Measurements from ENCODE around the gene COL9A1.
"Not testable (repeated sequence)": the region's sequence is repeated elsewhere in the genome, so short reads cannot be mapped to it uniquely, and the experiment has no call there.

Gene COL9A1

DNA sequence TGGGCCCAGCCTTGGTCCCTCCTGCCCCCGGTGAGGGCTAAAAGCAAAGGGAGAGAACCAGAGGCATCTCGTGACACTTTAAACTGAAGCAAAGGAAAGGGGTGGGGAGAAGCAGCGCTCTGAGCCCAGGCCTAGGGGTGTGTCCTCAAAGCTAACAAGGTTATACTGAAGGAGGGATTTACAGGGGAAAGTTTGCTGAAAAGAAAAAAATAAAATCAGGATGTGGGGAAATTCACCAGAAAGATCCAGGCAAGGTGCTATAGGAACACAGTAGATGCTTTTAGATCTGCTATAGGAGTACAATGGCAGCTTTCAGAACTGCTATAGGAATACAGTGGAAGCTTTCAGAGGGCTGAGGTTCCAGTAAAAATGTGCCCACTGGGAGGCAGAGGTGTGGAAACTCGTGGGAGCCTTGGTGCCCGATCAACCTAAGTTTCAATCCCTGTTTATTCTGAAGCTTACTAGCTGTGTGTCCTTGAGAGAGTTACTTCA is at the start of gene COL9A1:
Gene COL9A1, minus strand, starts transcription at position 51 of the 492 bp plus-strand sequence. CDS start 160 bp downstream, outside the sequence.
- no peak for DNase-seq

DNA sequence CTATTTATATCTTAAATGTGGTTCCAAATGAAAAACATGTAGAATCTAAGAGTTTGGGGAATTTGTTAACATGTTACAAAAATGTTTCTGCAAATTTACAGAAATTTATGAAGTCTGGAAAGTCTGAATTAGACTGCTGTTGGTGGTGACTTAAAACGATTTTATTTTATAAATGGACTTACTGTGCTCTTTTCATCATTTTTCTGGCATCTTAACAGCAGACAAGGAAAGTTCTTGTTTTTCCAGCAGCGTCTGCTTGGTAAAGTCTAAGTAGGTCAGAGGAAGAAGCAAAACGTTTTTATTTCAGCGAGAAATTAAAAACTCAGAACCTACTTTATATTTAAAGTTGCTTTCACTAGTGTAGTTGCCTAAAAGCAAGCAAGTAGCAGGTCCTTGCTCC is 48.6 kb upstream of the COL9A1 start:
- DNase-seq = no peak

DNA sequence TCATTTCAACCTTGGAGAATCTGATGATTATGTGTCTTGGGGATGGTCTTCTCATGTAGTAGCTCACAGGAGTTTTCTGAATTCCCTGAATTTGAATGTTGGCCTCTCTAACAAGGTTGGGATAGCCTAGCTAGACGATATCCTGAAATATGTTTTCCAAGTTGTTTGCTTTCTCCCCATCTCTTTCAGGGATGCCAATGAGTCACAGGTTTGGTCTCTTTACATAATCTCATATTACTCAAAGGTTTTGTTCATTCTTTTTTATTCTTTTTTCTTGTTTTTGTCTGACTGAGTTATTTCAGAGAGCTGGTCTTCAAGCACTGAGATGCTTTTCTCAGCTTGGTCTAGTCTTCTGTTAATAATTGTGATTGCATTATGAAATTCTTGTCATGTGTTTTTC is 42.7 kb upstream of the COL9A1 start:
- no peak for DNase-seq

DNA sequence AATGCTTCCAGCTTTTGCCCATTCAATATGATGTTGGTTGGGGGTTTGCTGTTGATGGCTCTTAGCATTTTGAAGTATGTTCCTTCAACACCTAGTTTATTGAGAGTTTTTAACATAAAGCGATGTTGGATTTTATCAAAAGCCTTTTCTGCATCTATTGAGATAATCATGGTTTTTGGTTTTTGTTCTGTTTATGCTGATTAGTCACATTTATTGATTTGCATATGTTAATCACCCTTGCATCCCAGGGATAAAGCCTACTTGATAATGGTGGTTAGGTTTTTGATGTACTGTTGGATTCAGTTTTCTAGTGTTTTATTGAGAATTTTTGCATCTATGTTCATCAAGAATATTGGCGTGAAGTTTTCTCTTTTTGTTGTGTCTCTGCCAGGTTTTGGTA is 40.4 kb upstream of the COL9A1 start:
- DNase-seq = no peak

DNA sequence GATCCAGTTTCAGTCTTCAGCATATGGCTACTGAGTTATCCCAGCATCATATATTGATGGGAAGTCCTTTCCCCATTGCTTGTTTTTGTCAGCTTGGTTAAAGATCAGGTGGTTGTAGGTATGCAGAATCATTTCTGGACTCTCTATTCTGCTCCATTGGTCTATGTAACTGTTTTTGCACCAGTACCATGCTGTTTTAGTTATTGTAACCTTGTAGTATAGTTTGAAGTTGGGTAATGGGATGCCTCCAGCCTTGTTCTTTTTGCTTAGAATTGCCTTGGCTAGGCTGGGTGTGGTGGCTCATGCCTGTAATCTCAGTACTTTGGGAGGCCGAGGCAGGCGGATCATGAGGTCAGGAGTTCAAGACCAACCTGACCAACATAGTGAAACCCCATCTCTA is 36.9 kb upstream of the COL9A1 start:
- not testable (repeated sequence) for DNase-seq

DNA sequence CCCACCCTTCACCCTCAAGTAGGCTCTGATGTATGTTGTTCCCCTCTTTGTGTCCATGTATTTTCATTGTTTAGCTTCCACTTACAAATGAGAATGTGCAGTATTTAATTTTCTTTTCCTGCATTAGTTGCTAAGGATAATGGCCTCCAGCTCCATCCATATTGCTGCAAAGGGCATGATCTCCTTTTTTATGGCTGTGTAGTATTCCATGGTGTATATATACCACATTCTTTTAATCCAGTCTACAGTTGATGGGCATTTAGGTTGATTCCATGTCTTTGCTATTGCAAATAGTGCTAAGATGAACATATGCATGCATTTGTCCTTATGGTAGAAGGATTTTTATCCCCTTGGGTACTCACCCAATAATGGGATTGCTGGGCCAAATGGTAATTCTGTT is 35.9 kb upstream of the COL9A1 start:
- no peak for DNase-seq

DNA sequence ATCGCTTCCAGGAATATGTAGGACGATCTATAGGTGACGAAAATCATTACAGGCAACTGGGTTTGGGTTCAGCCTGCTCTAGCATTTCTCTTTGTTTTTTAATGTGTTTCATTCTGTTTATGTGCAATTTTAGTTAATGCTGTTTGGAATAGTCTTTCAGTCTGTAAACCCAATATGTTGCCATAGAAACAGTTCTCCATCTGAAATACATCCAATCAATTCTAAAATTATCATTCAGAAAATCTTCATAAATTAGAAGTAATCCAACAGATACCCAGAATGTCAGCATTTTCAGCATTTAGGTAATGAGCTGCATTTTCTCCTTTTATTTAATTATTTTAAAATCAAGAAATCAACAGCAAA is 34.8 kb upstream of the COL9A1 start:
- DNase-seq = no peak

DNA sequence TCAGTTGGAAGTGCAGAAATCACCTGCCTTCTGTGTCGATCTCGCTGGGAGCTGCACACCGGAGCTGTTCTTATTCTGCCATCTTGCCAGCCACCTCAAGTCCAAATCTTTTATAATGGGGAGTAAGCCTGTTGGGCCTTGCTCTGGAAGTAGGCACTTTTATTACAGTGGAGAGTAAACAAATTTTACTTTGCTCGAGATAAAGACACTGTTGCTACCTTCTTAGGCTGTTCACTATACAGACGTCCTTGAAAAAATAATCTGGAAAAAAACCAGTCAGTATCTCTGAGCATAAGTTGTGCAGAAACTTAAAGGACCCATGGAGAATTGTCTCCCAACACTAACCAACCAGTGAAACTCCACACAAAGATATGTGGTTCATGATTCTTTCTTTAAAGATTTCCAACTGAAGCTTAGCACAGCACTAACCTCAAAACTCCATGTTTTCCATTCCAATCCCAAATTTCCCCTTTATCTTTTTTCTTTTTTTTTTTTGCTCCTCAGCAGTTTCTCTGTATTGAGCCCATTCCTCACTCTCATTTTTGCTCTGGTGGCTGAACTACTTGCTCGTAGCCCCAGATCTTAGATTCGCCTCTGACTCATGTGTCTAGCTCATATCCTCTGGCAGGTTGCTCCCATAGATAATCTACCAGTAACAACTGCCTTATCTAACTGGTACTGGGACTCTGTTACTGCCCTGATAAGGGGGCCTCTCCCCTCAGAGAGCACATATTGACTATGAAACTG is 34.3 kb upstream of the COL9A1 start:
- no peak for DNase-seq

DNA sequence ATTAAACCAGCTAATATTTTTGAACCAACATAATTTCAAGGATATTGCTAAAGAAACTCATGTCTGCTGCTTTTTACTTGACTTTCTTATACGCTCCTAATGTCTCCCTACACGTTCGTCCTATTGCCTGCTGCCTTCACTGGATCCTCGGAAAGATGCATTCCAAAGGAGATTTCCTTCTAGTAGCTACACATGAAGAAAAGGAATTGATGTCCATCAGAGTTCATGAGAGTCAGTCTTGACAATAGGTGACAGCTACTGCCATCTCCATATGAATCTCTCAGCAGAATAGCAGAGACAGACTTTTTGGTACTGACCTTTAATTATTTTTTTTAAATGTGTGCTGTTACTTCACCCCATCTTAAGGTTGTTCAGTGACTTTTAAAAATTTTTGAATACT is 24.2 kb upstream of the COL9A1 start:
- no peak for DNase-seq

DNA sequence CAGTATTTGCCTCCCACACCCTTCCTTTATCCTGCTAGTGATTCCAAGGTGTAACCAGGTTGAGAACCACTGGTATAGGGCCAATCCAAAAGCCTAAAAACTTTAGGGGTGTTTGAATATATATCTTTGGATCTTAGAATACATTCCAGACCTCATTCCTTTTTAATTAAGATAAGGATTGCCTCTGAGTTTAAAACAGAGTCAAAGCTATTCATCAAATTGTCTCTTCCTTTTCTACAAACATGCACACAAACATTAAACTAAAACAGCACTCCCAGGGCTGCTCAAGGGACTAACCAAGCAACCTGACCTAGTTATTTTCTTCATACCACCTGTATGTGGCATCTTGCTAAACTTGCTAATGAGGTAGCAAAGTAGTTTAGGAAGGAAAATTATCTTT is 22.1 kb upstream of the COL9A1 start:
- no peak for DNase-seq

DNA sequence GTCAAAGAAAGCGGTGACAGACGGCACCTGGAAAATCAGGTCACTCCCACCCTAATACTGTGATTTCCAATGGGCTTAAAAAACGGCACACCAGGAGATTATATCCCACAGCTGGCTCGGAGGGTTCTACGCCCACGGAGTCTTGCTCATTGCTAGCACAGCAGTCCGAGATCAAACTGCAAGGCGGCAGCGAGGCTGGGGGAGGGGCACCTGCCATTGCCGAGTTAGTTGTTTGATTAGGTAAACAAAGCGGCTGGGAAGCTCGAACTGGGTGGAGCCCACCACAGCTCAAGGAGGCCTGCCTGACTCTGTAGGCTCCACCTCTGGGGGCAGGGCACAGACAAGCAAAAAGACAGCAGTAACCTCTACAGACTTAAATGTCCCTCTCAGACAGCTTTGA is 14.9 kb upstream of the COL9A1 start:
- not testable (repeated sequence) for DNase-seq

DNA sequence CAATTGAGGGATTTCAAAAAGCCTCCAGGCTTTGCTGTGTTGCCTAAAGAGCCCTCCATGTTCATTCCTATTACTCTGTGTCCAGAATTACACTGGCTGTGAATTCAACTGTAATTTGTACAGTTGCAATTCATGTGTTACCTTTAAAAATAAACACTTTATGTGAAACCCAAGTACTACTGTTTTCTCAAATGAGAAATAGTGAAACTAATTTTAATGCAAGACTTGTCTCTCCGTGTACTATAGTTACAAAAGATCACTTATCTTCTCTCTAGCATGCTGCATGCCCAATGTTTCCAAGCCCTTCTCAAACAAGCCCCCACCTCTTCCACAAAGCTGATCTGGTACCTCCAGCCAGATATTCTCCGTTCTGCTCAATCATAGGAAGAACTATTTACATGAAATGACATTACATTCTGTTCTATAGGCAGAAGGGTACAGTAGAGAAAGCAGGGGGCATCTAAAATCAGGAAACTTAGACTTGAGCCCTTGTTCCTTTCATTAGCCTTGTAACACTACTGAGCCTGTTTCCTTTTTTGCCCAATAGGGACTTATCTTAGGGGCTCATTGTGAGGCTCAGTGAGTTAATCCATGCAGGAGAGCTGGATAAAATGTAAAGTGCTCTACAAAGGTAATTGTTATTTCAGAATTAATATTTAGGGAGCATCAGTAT is 12.3 kb upstream of the COL9A1 start:
- DNase-seq = no peak

DNA sequence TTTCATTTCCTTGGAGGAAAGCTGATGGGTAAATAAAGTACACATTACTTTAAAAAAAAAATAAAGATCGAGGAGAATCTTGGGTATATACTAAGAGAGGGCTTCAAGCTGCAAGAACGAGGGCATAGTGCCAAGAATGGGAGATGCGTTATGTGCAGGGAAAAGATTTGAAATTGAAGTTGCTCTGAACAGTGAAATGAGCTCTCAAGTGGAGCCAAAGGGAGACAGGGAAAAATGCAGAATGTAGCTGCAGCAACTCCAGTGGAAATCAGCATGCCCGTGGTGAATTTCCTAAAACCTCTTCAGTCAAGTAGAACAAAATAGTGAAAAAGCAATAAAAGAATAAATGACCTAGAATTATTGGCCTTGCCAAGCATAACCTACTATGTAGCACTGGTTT is 11.4 kb upstream of the COL9A1 start:
- no peak for DNase-seq

DNA sequence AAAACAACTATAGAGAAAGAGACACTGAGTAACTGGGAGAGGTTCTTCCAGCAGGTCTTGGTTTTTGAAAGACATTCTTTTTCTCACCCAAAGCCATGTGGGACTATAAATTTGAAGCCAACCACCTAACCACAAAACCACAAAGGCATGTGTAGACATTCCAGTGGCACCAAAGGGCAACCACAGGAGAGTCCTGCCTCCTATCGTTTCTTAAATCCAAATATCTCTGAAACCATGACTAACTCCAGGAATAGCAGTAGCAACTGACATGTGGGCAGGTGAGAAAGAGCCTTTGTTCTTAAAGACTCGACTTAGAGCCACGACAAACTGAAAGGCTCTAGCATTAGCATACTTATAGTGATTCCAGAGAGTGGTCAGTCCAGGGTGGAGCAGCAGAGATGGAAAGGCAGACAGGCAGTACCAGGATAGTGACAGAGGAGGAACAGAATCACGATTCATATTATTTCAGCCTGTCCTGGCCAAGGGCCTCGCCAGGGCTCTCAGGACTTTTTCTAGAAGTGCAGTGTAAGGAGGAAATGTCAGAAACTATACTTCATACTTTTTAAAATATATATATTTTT is 9.4 kb upstream of the COL9A1 start:
- no peak for DNase-seq

DNA sequence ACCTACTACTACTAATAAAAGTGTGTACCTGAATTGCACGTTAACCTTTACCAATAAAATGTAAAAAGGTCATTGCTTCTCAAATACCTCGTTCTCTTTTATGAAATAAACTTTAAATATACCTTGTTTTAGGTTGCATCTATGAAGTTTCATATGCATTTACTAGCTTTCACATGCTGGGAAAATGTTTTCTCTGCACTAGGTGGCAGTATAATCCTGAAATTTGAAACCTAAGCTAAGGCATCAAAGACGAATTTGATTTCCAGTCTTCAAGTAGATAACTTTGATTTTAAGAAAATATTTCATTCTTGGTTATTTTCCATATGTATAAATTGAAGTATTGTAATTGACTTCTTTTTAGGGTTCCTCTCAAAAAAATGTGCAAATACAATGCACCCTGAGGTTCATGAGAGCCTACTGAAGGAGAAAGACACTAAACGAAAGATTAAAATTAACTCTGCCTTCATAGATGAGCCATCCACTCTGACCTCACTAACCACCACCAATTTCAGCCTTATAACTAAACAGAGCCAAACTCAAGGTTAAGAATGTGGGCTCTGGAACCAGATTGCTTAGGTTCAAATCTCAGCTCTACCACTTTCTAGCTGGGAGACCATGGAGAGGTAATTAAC is 7.3 kb upstream of the COL9A1 start:
- no peak for DNase-seq

DNA sequence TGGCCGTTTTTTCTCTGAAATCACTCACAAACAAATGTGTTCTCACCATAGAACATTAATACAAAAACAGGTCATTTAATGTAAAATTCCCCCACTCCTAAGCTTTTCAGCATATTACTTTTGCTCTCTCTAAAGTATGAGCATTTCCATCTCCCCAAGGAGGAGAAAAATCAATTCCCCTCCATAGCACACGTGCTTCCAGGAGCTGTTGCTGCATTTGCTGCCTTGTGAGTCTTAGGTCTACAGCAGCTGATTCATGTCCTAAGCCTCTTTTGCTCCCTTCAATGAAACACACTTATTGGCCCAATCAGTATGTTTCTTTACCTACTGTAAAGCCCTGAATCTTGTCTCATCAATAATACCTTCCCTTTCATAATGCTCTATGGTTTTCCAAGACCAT is 6.4 kb upstream of the COL9A1 start:
- no peak for DNase-seq

DNA sequence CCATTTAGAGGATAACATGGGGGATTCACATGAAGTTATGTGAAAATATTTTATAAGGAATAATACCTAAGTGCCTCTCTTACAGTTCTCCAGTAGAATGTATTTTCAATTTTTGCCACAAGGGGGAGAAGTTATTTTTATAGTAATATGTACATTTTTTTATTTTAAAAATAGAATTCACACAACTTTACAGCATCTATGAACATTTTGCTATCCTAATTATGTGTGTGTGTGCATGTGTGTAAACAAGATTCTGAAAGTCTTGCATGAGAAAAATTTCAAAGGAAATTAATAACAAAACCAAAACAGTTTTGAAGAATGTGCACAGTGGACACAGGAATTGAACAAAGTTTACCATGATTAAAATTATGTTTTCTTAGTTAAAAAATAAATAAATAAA is 5.3 kb upstream of the COL9A1 start:
- DNase-seq = not testable (repeated sequence)

DNA sequence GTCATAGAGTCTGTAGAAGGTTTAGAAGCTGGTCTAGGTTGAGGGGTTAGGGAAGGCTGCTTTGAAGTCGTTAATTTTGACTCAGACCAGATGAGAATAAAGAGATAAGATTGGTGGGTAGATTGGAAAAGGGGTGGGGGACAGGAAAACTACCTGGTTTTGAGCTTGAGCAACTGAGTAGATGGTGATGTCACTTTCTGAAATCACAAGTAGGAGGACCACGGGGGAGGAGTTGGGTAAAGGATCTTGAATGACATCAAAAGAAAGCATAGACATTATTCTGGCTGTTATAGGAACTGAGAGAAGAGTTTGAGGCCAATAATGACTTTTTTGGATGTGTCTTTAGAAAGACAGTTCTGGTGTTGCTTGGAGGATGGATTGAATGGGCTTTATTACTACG is 4.1 kb upstream of the COL9A1 start:
- no peak for DNase-seq

DNA sequence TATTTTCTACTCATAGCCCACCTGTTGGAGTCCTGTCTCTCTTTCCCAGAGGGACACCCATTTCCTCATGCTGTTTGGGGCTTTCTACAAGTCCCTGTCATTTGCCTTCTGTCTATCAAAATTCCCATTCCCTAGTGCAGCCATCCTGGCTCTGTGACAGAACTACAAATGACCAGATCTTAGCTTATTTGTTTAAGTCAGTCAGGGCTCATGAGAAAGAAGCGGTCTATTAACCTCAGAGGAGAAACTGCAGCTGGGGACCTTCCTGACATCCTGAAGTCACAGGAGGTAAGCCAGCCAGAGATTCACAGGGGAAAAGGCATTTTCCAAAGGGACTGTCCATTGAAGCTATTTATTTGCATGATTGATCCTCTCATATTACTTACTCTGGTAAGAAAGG is 1.7 kb upstream of the COL9A1 start:
- DNase-seq = no peak

DNA sequence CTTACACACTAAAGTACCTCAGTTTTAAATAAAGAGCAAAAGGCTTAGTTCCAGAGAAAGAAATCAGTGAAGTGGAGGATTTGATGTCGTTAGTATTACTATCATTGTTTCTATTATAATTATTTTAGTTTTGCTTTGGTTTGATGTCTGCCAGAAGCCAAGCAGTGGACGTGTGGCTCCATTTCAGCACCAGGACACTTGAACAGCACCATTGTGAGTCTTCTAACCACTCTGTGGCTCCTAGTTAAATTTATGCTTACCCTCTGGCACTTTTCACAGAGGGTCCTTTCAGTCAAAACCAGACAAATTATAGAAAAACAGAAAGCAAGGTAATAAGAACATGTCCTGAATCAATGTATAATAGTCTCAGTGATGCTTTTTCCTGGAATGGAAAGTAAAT is 3.4 kb downstream of the COL9A1 start:
- DNase-seq = no peak

DNA sequence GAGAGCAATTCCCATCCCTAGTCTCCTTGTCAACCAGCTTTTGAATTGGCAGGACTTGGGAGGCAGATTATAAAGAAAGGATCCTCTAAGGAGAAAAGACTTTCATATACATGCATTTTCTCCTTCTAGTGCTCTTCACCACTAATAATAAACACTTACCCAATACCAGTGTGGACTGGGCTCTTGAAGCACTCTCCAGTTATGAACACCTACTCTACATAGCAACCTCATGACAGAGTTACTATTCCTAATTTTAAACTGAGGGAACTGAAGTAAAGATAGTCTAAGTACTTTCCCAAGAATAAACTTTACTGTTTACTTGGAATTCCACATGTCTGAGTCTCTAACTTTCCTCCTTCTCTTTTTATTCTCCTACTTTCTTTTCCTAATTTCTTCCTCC is 4.8 kb downstream of the COL9A1 start:
- DNase-seq = no peak

DNA sequence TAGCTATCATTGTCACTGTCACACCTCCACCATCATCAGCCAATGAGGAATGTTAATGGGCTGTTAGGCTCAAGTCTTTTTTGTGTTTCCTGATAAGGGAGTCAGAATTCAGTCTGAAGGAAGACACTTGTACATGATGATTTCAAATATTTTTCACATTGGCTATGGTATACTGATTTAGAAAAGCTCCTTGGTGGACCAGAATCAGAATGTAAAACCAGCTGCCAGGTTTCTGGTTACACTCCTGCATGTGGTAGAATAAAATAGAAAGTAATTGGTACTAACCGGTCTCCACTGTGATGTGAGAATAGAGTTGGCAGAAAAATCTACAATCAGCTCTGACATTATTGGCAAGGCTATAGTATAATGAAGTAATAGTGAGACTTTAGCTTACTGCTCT is 10.7 kb downstream of the COL9A1 start:
- no peak for DNase-seq

DNA sequence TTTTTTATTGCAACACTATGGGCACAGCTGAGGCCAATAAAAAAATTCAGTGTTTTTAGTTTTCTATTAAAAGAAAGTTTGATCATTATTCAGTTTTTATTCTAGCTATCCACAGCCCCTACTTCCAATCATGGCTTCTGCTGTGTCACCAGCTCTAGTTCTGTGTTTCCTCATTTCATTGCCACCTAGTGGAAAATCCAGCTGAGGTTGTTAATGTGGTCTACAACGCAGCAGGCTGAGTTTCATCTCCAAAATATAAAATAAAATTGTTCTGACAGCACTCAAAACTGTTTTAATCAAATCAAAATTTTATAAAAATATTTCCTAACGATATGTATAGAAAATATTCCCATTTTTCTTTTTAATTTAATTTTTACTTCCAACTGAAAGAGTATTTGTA is 13.6 kb downstream of the COL9A1 start:
- no peak for DNase-seq

DNA sequence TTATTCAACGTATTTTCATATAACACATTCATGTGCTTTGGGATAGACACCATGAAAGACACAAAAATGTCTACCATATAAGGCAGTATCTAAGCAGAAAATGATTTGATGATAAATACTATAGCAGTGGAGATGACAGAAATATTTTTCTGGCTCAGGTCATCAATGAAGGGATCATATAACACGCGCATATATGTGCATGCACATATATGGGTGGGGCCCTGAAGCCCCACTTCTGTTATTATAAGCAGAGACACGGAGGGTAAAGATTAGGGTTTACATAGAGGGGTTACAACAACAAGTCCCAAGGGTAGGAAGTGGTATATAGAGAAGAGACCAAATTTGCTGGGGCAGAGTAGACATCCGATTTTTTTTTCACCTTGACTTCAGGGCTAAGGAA is 16.0 kb downstream of the COL9A1 start:
- no peak for DNase-seq
